Vagina (tissue), 2 donors: Measurements from ENCODE around the gene ZNF81. TPM values are rescaled to one million over a fixed set of nuclear protein-coding genes. Genes with fewer than 3 reads are reported as not detected.

ENCODE experiments used
- DNase-seq, 2 donors: peaks; one replicate each; pipeline ENCODE4 v3.0.0-alpha.2; 2017; ENCODE audit errors: extremely low spot score in 2 of 2
- H3K27ac ChIP-seq: fragments of 200-600 bp; sonication (generic); one replicate; pipeline ENCODE4 v1.5.1; 2019
- H3K27me3 ChIP-seq: fragments of 200-600 bp; sonication (generic); one replicate; pipeline ENCODE4 v1.5.1; 2019
- H3K36me3 ChIP-seq, 2 donors: fragments of 200-600 bp; sonication (generic); one replicate each; pipeline ENCODE4 v1.5.1; 2017 to 2019
- H3K4me1 ChIP-seq: fragments of 200-600 bp; sonication (generic); one replicate; pipeline ENCODE4 v1.5.1; 2019
- H3K4me3 ChIP-seq, 2 donors: fragments of 200-600 bp; sonication (generic); 1 replicate in 1 of 2; 2 replicates in 1 of 2; pipeline ENCODE4 v1.5.1; 2016 to 2019
- H3K9me3 ChIP-seq: fragments of 200-600 bp; sonication (generic); one replicate; pipeline ENCODE4 v1.5.1; 2019
- POLR2A ChIP-seq, 2 donors: fragments of 450-650 bp; IDR thresholded peaks; one replicate each; pipeline ENCODE4 v1.6.1; 2017; ENCODE audit warnings: antibody characterized with exemption in 2 of 2, mild to moderate bottlenecking in 2 of 2, moderate library complexity in 2 of 2
- POLR2AphosphoS5 ChIP-seq, 2 donors: sonication (generic); formaldehyde crosslinking; IDR thresholded peaks; one replicate each; pipeline ENCODE4 v1.9.0; 2017; ENCODE audit warnings: antibody characterized with exemption in 2 of 2, mild to moderate bottlenecking in 2 of 2, low read depth in 1 of 2; ENCODE audit not compliant: insufficient read depth in 1 of 2
- intact Hi-C: fragments of 100-400 bp; cut with DNase I; formaldehyde crosslinking; loops from one replicate; pipeline ENCODE4 v1.15.1; 2023
- total RNA-seq: library from RNA; depleted of rRNA; stranded (reverse); fragments of >200 nt; gene quantifications from one replicate; pipeline ENCODE4 v1.2.3, GENCODE V29; 2016
- TF ChIP-seq, protein P1 (sequence below), 3 experiments: fragments of 450-650 bp in 2 of 3; fragments of 200-600 bp in 1 of 3; sonication (generic) in 1 of 3; IDR thresholded peaks; one replicate each; pipeline ENCODE4 v1.5.1; 2017 to 2019; ENCODE audit warnings: antibody characterized with exemption in 3 of 3, mild to moderate bottlenecking in 2 of 3, moderate library complexity in 2 of 3

ZNF81 gene
- total RNA-seq, 1 donor from 2014 or later = 6.9 TPM

DNA sequence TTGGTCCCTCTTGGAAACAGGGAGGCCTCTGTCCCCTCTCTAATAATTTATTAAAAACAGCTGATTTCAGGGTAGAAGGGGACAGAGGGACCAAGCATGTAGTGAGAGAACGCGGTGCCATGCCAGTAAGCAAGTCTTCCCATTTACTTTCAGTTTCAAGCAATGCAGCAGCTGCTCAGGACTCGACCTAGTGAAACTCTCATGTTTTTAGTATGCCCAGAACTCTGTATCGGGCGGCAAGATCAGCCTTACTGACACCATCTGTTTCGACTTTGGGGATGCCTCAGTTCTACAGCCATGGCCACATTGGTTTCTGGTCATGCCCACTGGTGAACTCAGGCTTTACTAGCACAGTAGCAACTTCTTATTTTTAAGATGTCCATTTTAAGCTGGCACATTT is 40.6 kb downstream of the ZNF81 start:
- Histone ChIP-seq H3K9me3 (no peaks in the 10 kb centered on the region), H3K27ac (no peak overlapping the region), H3K4me3 (no peak overlapping the region), H3K27me3 (no peaks in the 10 kb centered on the region), H3K36me3 (no peaks in the 10 kb centered on the region), H3K4me1 (no peaks in the 10 kb centered on the region)
- no peak for DNase-seq
- intact Hi-C loops = no loop called here
- TF ChIP-seq, protein P1, sequence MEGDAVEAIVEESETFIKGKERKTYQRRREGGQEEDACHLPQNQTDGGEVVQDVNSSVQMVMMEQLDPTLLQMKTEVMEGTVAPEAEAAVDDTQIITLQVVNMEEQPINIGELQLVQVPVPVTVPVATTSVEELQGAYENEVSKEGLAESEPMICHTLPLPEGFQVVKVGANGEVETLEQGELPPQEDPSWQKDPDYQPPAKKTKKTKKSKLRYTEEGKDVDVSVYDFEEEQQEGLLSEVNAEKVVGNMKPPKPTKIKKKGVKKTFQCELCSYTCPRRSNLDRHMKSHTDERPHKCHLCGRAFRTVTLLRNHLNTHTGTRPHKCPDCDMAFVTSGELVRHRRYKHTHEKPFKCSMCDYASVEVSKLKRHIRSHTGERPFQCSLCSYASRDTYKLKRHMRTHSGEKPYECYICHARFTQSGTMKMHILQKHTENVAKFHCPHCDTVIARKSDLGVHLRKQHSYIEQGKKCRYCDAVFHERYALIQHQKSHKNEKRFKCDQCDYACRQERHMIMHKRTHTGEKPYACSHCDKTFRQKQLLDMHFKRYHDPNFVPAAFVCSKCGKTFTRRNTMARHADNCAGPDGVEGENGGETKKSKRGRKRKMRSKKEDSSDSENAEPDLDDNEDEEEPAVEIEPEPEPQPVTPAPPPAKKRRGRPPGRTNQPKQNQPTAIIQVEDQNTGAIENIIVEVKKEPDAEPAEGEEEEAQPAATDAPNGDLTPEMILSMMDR (IDR thresholded peaks at IDR 0.05) = no peak
- TF ChIP-seq POLR2A (IDR thresholded peaks at IDR 0.05) (no peak), POLR2AphosphoS5 (IDR thresholded peaks at IDR 0.05; ENCODE audit: insufficient read depth in 1 of 2, low read depth in 1 of 2) (no peak)

DNA sequence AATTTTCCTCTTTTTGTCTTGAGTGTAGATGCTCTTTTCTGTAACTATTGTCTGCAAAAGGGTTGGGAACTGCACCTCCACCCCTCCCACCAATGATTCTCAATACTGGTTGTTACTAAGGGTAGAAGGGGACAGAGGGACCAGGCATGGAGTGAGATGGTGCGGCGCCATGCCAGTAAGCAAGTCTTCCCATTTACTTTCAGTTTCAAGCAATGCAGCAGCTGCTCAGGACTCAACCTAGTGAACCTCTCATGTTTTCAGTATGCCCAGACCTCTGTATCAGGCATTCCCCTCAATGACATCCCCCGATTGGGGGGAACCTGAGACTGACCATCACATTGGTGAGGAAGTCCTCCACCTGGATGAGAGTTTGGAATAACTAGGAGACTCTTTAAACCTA is 41.5 kb downstream of the ZNF81 start:
- no peaks in the 10 kb centered on the region for H3K36me3 ChIP-seq
- H3K27ac ChIP-seq = no peak overlapping the region
- TF ChIP-seq POLR2A (IDR thresholded peaks at IDR 0.05) = no peak
- TF ChIP-seq, protein P1 (IDR thresholded peaks at IDR 0.05) = no peak
- no peak for TF ChIP-seq POLR2AphosphoS5 (IDR thresholded peaks at IDR 0.05; ENCODE audit: insufficient read depth in 1 of 2, low read depth in 1 of 2)
- no peak for DNase-seq
- no peak overlapping the region for H3K4me3 ChIP-seq
- intact Hi-C loops = no loop called here
- H3K4me1 ChIP-seq = no peaks in the 10 kb centered on the region
- H3K27me3 ChIP-seq = no peaks in the 10 kb centered on the region
- no peaks in the 10 kb centered on the region for H3K9me3 ChIP-seq

DNA sequence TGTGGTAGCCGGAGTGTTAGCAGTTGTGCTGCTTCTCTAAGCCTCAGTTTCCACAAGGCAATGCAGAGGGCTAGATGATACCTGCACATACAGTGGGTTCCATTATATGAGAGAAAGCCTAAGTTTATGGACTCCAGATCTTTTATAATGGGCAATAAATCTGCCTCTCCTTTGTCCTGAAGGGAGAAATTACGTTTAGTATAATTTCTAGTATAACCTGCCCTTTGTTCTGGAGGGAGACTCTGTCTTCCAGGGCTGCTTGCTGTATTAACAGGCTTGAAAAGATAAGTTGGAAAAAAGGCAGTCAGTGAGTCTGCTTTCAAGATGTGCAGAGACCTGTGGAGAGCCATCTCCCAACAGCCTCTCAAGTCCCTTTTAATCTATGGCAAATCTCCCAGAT is 42.8 kb downstream of the ZNF81 start:
- no peak overlapping the region for H3K4me3 ChIP-seq

DNA sequence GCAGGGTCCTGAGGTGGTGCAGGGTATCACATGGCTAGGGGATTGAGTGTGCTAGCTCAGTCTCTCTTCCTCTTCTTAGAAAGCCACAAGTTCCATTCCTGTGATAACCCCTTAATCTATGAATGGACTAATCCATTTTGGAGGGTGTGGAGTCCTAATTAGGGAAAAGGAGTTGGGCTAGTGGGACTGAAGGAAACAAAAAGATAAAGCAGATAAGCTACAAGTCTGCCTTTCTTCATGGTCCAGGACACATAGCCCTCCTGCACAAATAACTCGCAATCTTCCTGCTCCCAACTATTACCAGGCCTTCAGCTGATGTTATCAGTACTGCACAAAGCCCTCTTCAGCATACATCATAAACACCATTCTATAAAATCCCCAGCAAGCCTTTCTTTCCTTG is 44.2 kb downstream of the ZNF81 start:
- H3K27me3 ChIP-seq = no peaks in the 10 kb centered on the region
- H3K36me3 ChIP-seq = no peaks in the 10 kb centered on the region
- intact Hi-C loops = no loop called here
- no peak for TF ChIP-seq POLR2AphosphoS5 (IDR thresholded peaks at IDR 0.05; ENCODE audit: insufficient read depth in 1 of 2, low read depth in 1 of 2)
- no peak for TF ChIP-seq POLR2A (IDR thresholded peaks at IDR 0.05)
- TF ChIP-seq, protein P1 (IDR thresholded peaks at IDR 0.05) = no peak
- H3K4me3 ChIP-seq = no peak overlapping the region
- H3K9me3 ChIP-seq = no peaks in the 10 kb centered on the region
- no peaks in the 10 kb centered on the region for H3K4me1 ChIP-seq
- no peak for DNase-seq
- H3K27ac ChIP-seq = no peak overlapping the region

More for the DNA sequence above, 42.8 kb downstream of the ZNF81 start:
- Histone ChIP-seq H3K36me3 (no peaks in the 10 kb centered on the region), H3K9me3 (no peaks in the 10 kb centered on the region), H3K4me1 (no peaks in the 10 kb centered on the region), H3K27me3 (no peaks in the 10 kb centered on the region), H3K27ac (no peak overlapping the region)
- DNase-seq = no peak
- intact Hi-C loops = no loop called here
- no peak for TF ChIP-seq POLR2AphosphoS5 (IDR thresholded peaks at IDR 0.05; ENCODE audit: insufficient read depth in 1 of 2, low read depth in 1 of 2)
- TF ChIP-seq POLR2A (IDR thresholded peaks at IDR 0.05) = no peak
- TF ChIP-seq, protein P1 (IDR thresholded peaks at IDR 0.05) = no peak

DNA sequence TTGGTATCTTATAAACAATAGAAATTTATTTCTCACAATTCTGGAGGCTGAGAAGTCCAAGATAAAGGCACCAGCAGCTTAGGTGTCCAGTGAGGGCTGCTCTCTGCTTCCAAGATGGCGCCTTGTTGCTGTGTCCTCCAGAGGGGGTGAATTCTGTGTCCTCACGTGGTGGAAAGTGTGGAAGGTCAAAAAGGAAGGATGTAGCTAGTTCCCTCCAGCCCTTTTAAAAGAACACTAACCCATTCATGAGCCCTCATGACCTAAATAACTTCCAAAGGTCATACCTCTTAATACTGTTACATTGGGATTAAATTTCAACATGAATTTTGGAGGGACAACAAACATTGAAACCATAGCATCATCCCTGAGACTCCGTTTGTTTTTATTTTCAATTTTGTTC is 48.8 kb downstream of the ZNF81 start:
- H3K27me3 ChIP-seq = no peaks in the 10 kb centered on the region
- H3K27ac ChIP-seq = no peak overlapping the region
- intact Hi-C loops = no loop called here

More for the DNA sequence above, 48.8 kb downstream of the ZNF81 start:
- TF ChIP-seq POLR2A (IDR thresholded peaks at IDR 0.05) = no peak
- TF ChIP-seq POLR2AphosphoS5 (IDR thresholded peaks at IDR 0.05; ENCODE audit: insufficient read depth in 1 of 2, low read depth in 1 of 2) = no peak
- TF ChIP-seq, protein P1 (IDR thresholded peaks at IDR 0.05) = no peak
- no peak for DNase-seq
- Histone ChIP-seq H3K9me3 (no peaks in the 10 kb centered on the region), H3K4me3 (no peak overlapping the region), H3K4me1 (no peaks in the 10 kb centered on the region), H3K36me3 (no peaks in the 10 kb centered on the region)
